Smooth muscle cell (in vitro differentiated cells): ENCODE results near the gene CADPS. TPM values are rescaled to one million over a fixed set of nuclear protein-coding genes. Genes with fewer than 3 reads are reported as not detected.

Experiments
- DNase-seq: peaks from one replicate; lab custom pipeline; 2025; ENCODE audit not compliant: unreplicated experiment; lab: John Stamatoyannopoulos, UW
- H2AFZ ChIP-seq: fragments of 200-600 bp; sonication (generic); 2 replicates; pipeline ENCODE4 v1.6.0; 2016; ENCODE audit warnings: antibody characterized with exemption, low read depth, mild to moderate bottlenecking
- H3F3A ChIP-seq: fragments of 200-600 bp; sonication (generic); 2 replicates; pipeline ENCODE4 v1.6.0; 2017; ENCODE audit warnings: antibody characterized with exemption, low read depth
- H3K27ac ChIP-seq: fragments of 200-600 bp; sonication (generic); 2 replicates; pipeline ENCODE4 v1.5.1; 2016; ENCODE audit warnings: low read depth, mild to moderate bottlenecking
- H3K27me3 ChIP-seq: fragments of 200-600 bp; sonication (generic); 2 replicates; pipeline ENCODE4 v1.6.1; 2016; ENCODE audit warnings: low read depth, mild to moderate bottlenecking
- H3K36me3 ChIP-seq: fragments of 200-600 bp; sonication (generic); 2 replicates; pipeline ENCODE4 v1.5.1; 2016; ENCODE audit warnings: low read depth
- H3K4me1 ChIP-seq: fragments of 200-600 bp; sonication (generic); 2 replicates; pipeline ENCODE4 v1.5.1; 2016; ENCODE audit warnings: low read depth
- H3K4me2 ChIP-seq: fragments of 200-600 bp; sonication (generic); 2 replicates; pipeline ENCODE4 v1.6.0; 2016; ENCODE audit warnings: mild to moderate bottlenecking
- H3K4me3 ChIP-seq: fragments of 200-600 bp; sonication (generic); 2 replicates; pipeline ENCODE4 v1.5.1; 2016; ENCODE audit warnings: mild to moderate bottlenecking
- H3K79me2 ChIP-seq: fragments of 200-600 bp; sonication (generic); 2 replicates; pipeline ENCODE4 v1.6.0; 2016; ENCODE audit warnings: low read depth, mild to moderate bottlenecking
- H3K9ac ChIP-seq: fragments of 200-600 bp; sonication (generic); 2 replicates; pipeline ENCODE4 v1.6.0; 2016; ENCODE audit warnings: low read depth
- H3K9me3 ChIP-seq: fragments of 200-600 bp; sonication (generic); replicated peaks from 2 replicates; pipeline ENCODE4 v1.5.1; 2016; ENCODE audit warnings: low read depth
- H4K20me1 ChIP-seq: fragments of 200-600 bp; sonication (generic); 2 replicates; pipeline ENCODE4 v1.6.0; 2016; ENCODE audit warnings: low read depth
- WGBS: methylation state at CpG from one replicate; pipeline ENCODE4 v1.1.7; 2016; ENCODE audit warnings: low lambda C conversion rate; 5-methylcytosine and 5-hydroxymethylcytosine counted together
- polyA plus RNA-seq: library from polyadenylated mRNA; unstranded; fragments of >200 nt; fragmentation: Nextera tagmentation; extraction: Ambion mirVana; gene quantifications from 2 replicates; pipeline ENCODE4 v1.2.1, GENCODE V29; 2016
- total RNA-seq: library from RNA; depleted of rRNA; stranded (reverse); fragments of >200 nt; gene quantifications from 2 replicates; pipeline ENCODE4 v1.2.3, GENCODE V29; 2014
- TF ChIP-seq, protein P1 (sequence below): fragments of 200-600 bp; sonication (generic); IDR thresholded peaks from 2 replicates; pipeline ENCODE4 v1.5.1; 2017; ENCODE audit warnings: borderline replicate concordance, mild to moderate bottlenecking, antibody characterized with exemption; ENCODE audit not compliant: insufficient read depth, poor library complexity, severe bottlenecking

The CADPS gene
- total and polyA plus RNA-seq, 2 experiments from 2014 or later: 4.4 to 38.4 TPM

- DNase-seq: no peak
- no peaks in the 10 kb centered on the region for H4K20me1 ChIP-seq
- no peaks in the 10 kb centered on the region for H3K27me3 ChIP-seq
- no peak overlapping the region for H3K27ac ChIP-seq
- no peaks in the 10 kb centered on the region for H3K79me2 ChIP-seq
- no peaks in the 10 kb centered on the region for H3K4me1 ChIP-seq
- WGBS: 85% methylated on average over 4 of the region's 4 CpGs
- H3K9ac ChIP-seq: no peak overlapping the region
- no peak overlapping the region for H3K4me2 ChIP-seq
- H3F3A ChIP-seq: no peaks in the 10 kb centered on the region
- no peak overlapping the region for H2AFZ ChIP-seq
- no peaks in the 10 kb centered on the region for H3K36me3 ChIP-seq
- H3K4me3 ChIP-seq: no peak overlapping the region
- TF ChIP-seq, protein P1, sequence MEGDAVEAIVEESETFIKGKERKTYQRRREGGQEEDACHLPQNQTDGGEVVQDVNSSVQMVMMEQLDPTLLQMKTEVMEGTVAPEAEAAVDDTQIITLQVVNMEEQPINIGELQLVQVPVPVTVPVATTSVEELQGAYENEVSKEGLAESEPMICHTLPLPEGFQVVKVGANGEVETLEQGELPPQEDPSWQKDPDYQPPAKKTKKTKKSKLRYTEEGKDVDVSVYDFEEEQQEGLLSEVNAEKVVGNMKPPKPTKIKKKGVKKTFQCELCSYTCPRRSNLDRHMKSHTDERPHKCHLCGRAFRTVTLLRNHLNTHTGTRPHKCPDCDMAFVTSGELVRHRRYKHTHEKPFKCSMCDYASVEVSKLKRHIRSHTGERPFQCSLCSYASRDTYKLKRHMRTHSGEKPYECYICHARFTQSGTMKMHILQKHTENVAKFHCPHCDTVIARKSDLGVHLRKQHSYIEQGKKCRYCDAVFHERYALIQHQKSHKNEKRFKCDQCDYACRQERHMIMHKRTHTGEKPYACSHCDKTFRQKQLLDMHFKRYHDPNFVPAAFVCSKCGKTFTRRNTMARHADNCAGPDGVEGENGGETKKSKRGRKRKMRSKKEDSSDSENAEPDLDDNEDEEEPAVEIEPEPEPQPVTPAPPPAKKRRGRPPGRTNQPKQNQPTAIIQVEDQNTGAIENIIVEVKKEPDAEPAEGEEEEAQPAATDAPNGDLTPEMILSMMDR: no peak
- no peaks in the 10 kb centered on the region for H3K9me3 ChIP-seq
Measured at GRCh38 chr3:62845996-62846395, 29.2 kb downstream of the CADPS start.

GRCh38 chr3:62843508-62843907, 31.7 kb downstream of the CADPS start:
- no peak for DNase-seq
- Histone ChIP-seq H2AFZ (no peak overlapping the region), H3K27ac (no peak overlapping the region), H3K36me3 (no peaks in the 10 kb centered on the region), H4K20me1 (no peaks in the 10 kb centered on the region), H3K27me3 (peaks cover 5% of the 10 kb centered on the region), H3K4me1 (no peaks in the 10 kb centered on the region), H3K9ac (no peak overlapping the region), H3K4me2 (no peak overlapping the region), H3F3A (no peaks in the 10 kb centered on the region), H3K79me2 (no peaks in the 10 kb centered on the region), H3K9me3 (no peaks in the 10 kb centered on the region), H3K4me3 (no peak overlapping the region)
- TF ChIP-seq, protein P1: no peak
- 64% methylated on average over 1 of the region's 1 CpG for WGBS

- Histone ChIP-seq H4K20me1 (no peaks in the 10 kb centered on the region), H3K79me2 (no peaks in the 10 kb centered on the region), H3K9ac (no peak overlapping the region), H3K27ac (no peak overlapping the region), H2AFZ (no peak overlapping the region), H3K36me3 (no peaks in the 10 kb centered on the region), H3K4me3 (no peak overlapping the region), H3K9me3 (no peaks in the 10 kb centered on the region), H3K27me3 (peaks cover 5% of the 10 kb centered on the region), H3K4me1 (no peaks in the 10 kb centered on the region), H3F3A (no peaks in the 10 kb centered on the region), H3K4me2 (no peak overlapping the region)
- DNase-seq: no peak
- TF ChIP-seq, protein P1: no peak
- 94% methylated on average over 1 of the region's 1 CpG for WGBS
Measured at GRCh38 chr3:62839748-62840147, 35.5 kb downstream of the CADPS start.

DNA sequence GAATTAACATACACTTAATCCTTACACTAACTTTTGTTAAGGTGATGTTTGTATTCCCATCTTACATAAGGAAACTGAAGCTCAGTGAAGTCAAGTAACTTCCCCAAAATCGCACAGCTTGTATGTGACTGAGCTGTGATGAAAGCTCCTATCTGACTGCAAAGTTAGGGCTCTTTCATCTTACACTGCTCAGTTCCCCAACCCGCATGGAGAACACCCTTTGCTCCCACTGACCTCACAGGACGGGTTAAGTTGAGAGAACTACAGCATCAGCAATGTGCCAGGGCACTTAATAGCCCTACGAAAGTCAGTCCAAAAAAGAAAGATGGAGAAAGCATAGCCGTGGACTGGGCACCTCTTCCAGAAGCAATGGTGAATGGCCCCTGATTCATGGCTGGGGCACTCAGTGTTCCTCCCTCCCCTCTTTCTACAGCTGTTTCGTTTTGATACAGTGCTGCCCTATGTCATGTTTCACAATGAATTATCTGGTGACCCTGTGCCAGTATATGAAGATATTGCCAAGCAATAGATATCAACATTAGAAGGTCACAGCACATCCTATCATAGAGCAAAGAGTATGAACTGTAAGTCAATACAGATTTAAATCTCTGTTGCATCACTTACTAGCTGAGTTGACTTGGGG, 38.0 kb downstream of the CADPS start:
- H3K27ac ChIP-seq: no peak overlapping the region
- H3K9ac ChIP-seq: no peak overlapping the region
- TF ChIP-seq, protein P1: no peak
- H3F3A ChIP-seq: no peaks in the 10 kb centered on the region
- no peaks in the 10 kb centered on the region for H3K36me3 ChIP-seq
- H3K27me3 ChIP-seq: peaks cover 10% of the 10 kb centered on the region
- H4K20me1 ChIP-seq: no peaks in the 10 kb centered on the region
- H3K4me2 ChIP-seq: no peak overlapping the region
- H3K4me3 ChIP-seq: no peak overlapping the region
- H3K4me1 ChIP-seq: peaks cover under 1% of the 10 kb centered on the region
- no peak for DNase-seq
- 89% methylated on average over 6 of the region's 6 CpGs for WGBS
- no peaks in the 10 kb centered on the region for H3K9me3 ChIP-seq
- H3K79me2 ChIP-seq: no peaks in the 10 kb centered on the region
- H2AFZ ChIP-seq: no peak overlapping the region
